MCF 10A (cell line): ENCODE data around the gene NRBP1. TPM values are rescaled to one million over a fixed set of nuclear protein-coding genes. Genes with fewer than 3 reads are reported as not detected.

Experiments used
- BruUV-seq: library from RNA; stranded (reverse); fragments of 400-500 nt; replicated peaks from 2 replicates; lab custom pipeline; 2021; lab: Mats Ljungman, UMichigan
- CTCF ChIA-PET: fragments of 300-600 bp; sonication (Branson Sonifier 250); formaldehyde crosslinking; extraction: SDS; loops from one replicate; lab custom pipeline; 2021; ENCODE audit warnings: antibody characterized with exemption, inconsistent platforms; lab: Yijun Ruan, JAX
- POLR2A ChIA-PET: fragments of 300-600, 350-650 bp; sonication (Branson Sonifier 250); formaldehyde crosslinking; extraction: SDS; loops from one replicate; lab custom pipeline; 2020; ENCODE audit warnings: antibody characterized with exemption, inconsistent platforms; lab: Yijun Ruan, JAX
- DNase-seq: peaks from one replicate; pipeline ENCODE4 v3.0.0-alpha.2; 2018; ENCODE audit not compliant: unreplicated experiment
- H3K27ac Mint-ChIP-seq: one replicate; pipeline ENCODE4 v1.8.0; 2022; ENCODE audit warnings: mild to moderate bottlenecking, low read depth, mixed read lengths; ENCODE audit not compliant: unreplicated experiment
- H3K27me3 Mint-ChIP-seq: one replicate; pipeline ENCODE4 v1.8.0; 2022; ENCODE audit warnings: mixed read lengths; ENCODE audit not compliant: insufficient read depth, unreplicated experiment
- H3K36me3 Mint-ChIP-seq: one replicate; pipeline ENCODE4 v1.8.0; 2022; ENCODE audit warnings: mild to moderate bottlenecking, moderate library complexity, mixed read lengths; ENCODE audit not compliant: insufficient read depth, unreplicated experiment
- H3K4me1 Mint-ChIP-seq: one replicate; pipeline ENCODE4 v1.8.0; 2022; ENCODE audit warnings: mixed read lengths; ENCODE audit not compliant: insufficient read depth, unreplicated experiment
- H3K4me3 Mint-ChIP-seq: one replicate; pipeline ENCODE4 v1.8.0; 2022; ENCODE audit warnings: mild to moderate bottlenecking, moderate library complexity, mixed read lengths; ENCODE audit not compliant: unreplicated experiment
- H3K9me3 Mint-ChIP-seq: one replicate; pipeline ENCODE4 v1.8.0; 2022; ENCODE audit warnings: mixed read lengths; ENCODE audit not compliant: unreplicated experiment
- intact Hi-C: fragments of 100-400 bp; cut with micrococcal nuclease; formaldehyde crosslinking; loops from 2 replicates; pipeline ENCODE4 v1.14.1; 2022
- total RNA-seq: library from RNA; stranded (reverse); gene quantifications from 2 replicates; pipeline ENCODE4 v1.2.3, GENCODE V29; 2022
- TF ChIP-seq, protein P1 (sequence below): fragments of 200-600 bp; IDR thresholded peaks from one replicate; pipeline ENCODE4 v1.8.0; 2022; ENCODE audit warnings: antibody characterized with exemption, mild to moderate bottlenecking; ENCODE audit not compliant: unreplicated experiment

The NRBP1 gene
- total RNA-seq, 1 experiment from 2014 or later = 79.5 TPM

DNA sequence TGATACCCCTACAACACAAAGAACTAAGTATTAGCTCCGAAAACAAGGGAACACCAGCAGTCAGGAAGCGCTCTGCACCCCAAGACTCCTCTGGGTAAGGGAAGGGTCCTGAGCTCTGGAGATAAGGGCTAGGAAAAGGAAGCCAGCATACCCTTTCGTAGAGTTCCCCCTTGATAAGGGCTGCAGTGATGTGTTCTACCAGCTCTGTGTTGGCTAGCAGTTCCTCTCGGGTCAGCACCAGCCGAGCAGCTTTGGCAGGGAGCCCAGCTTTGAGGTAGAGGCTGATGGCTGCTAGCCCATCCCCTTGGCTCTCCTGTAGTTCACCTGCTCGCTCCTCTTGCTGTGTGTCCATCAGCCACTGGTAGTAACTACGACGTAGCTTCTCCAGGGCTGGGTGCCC is 32.7 kb downstream of the NRBP1 start:
- Mint-ChIP-seq H3K9me3 (no peaks in the 10 kb centered on the region), H3K4me3 (no peak overlapping the region), H3K27ac (no peak overlapping the region), H3K27me3 (no peaks in the 10 kb centered on the region), H3K4me1 (no peaks in the 10 kb centered on the region), H3K36me3 (peaks cover 43% of the 10 kb centered on the region)
- TF ChIP-seq, protein P1, sequence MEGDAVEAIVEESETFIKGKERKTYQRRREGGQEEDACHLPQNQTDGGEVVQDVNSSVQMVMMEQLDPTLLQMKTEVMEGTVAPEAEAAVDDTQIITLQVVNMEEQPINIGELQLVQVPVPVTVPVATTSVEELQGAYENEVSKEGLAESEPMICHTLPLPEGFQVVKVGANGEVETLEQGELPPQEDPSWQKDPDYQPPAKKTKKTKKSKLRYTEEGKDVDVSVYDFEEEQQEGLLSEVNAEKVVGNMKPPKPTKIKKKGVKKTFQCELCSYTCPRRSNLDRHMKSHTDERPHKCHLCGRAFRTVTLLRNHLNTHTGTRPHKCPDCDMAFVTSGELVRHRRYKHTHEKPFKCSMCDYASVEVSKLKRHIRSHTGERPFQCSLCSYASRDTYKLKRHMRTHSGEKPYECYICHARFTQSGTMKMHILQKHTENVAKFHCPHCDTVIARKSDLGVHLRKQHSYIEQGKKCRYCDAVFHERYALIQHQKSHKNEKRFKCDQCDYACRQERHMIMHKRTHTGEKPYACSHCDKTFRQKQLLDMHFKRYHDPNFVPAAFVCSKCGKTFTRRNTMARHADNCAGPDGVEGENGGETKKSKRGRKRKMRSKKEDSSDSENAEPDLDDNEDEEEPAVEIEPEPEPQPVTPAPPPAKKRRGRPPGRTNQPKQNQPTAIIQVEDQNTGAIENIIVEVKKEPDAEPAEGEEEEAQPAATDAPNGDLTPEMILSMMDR = no peak
- ChIA-PET POLR2A (interaction anchor here (0.6 kb wide), 1 partner anchor 14 kb away, joined by 3 read pairs; no protein-coding TSS in a partner anchor), CTCF (interaction anchor here (0.9 to 1.1 kb wide), 2 partner anchors 31 to 54 kb away, joined by 3 read pairs; no protein-coding TSS in a partner anchor)
- BruUV-seq = no TSS peak
- no peak for DNase-seq
- intact Hi-C loops = no loop called here

DNA sequence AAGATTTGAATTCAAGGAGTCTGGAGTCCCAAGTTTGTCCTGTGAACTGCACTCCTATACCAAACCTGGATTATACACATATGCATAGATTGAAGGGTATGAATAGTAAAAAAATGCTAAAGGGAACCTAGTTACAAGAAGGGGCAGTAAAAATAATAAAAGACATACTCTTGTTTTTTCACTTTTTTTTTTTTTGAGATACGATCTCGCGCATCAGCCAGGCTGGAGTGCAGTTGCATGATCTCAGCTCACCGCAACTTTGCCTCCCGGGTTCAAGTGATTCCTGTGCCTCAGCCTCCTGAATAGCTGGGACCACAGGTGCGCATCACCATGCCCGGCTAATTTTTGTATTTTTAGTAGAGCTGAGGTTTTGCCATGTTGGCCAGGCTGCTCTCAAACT is 36.0 kb downstream of the NRBP1 start:
- TF ChIP-seq, protein P1 = no peak
- no peak overlapping the region for H3K4me3 Mint-ChIP-seq
- no peaks in the 10 kb centered on the region for H3K27me3 Mint-ChIP-seq
- DNase-seq = no peak
- no peaks in the 10 kb centered on the region for H3K4me1 Mint-ChIP-seq
- intact Hi-C loops = no loop called here
- peaks cover 33% of the 10 kb centered on the region for H3K36me3 Mint-ChIP-seq
- no peaks in the 10 kb centered on the region for H3K9me3 Mint-ChIP-seq
- CTCF ChIA-PET = interaction anchor here (0.6 kb wide), 1 partner anchor 219 kb away, joined by 4 read pairs; no protein-coding TSS in a partner anchor
- POLR2A ChIA-PET = interaction anchor here (0.6 kb wide), 1 partner anchor 1008 kb away, joined by 4 read pairs; no protein-coding TSS in a partner anchor
- no peak overlapping the region for H3K27ac Mint-ChIP-seq
- BruUV-seq = no TSS peak

DNA sequence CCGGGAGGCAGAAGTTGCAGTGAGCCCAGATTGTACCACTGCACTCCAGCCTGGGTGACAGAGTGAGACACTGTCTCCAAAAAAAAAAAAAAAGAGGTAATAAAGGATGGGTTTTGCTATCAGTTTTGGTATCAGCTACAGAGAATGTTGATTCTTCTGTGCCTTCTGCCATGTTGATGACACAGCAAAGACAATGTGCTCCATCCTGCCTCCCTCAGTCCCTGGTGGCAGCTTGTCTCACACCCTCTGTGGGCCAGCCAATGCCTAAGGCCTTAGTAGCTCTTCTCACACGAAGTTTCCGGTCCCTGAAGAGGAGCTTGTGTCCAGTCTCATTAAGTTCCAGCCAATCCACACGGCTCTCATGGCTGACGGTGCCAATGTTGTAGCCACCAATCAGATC is 43.5 kb downstream of the NRBP1 start:
- POLR2A ChIA-PET = no interaction called here
- CTCF ChIA-PET = no interaction called here
- no peak overlapping the region for H3K4me3 Mint-ChIP-seq
- peaks cover 51% of the 10 kb centered on the region for H3K36me3 Mint-ChIP-seq
- intact Hi-C loops = no loop called here
- H3K27ac Mint-ChIP-seq = no peak overlapping the region
- BruUV-seq = no TSS peak
- DNase-seq = no peak
- H3K27me3 Mint-ChIP-seq = no peaks in the 10 kb centered on the region
- TF ChIP-seq, protein P1 = no peak
- H3K4me1 Mint-ChIP-seq = no peaks in the 10 kb centered on the region
- no peaks in the 10 kb centered on the region for H3K9me3 Mint-ChIP-seq

DNA sequence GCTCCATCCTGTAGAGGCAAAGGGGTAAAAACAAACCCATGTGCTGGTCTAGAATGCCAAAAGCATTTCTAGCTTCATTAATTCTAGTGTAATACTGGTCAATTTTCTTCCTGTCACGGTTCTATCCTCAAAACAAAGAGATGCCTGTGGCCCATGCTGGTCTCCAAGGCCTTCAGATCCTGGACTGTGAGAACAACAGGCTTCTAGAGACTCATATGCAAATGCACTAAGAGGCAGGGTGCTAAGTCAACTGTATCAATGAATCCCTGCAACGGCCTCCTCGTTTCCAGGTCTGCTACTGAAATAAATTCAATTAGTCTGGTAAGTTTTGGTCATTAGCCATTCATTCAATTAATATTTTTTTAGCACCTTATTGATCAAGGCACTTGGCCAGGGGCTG is 57.1 kb downstream of the NRBP1 start:
- peaks cover 29% of the 10 kb centered on the region for H3K36me3 Mint-ChIP-seq
- peaks cover 6% of the 10 kb centered on the region for H3K4me1 Mint-ChIP-seq
- ChIA-PET CTCF (interaction anchor here (1.2 kb wide), 1 partner anchor 78 kb away, joined by 5 read pairs; no protein-coding TSS in a partner anchor), POLR2A (interaction anchor here (0.8 kb wide), 1 partner anchor 10 kb away, joined by 3 read pairs; no protein-coding TSS in a partner anchor)
- H3K27ac Mint-ChIP-seq = no peak overlapping the region
- no peak for DNase-seq
- BruUV-seq = no TSS peak
- intact Hi-C loops = no loop called here
- H3K27me3 Mint-ChIP-seq = no peaks in the 10 kb centered on the region
- H3K9me3 Mint-ChIP-seq = no peaks in the 10 kb centered on the region
- no peak overlapping the region for H3K4me3 Mint-ChIP-seq
- TF ChIP-seq, protein P1 = no peak
